SW 1271 (cell line): ENCODE data around the gene SLC10A1.

ENCODE experiments used
- DNase-seq, 2 experiments: peaks; one replicate each; lab custom pipeline; 2025; lab: John Stamatoyannopoulos, UW

The SLC10A1 gene

DNA sequence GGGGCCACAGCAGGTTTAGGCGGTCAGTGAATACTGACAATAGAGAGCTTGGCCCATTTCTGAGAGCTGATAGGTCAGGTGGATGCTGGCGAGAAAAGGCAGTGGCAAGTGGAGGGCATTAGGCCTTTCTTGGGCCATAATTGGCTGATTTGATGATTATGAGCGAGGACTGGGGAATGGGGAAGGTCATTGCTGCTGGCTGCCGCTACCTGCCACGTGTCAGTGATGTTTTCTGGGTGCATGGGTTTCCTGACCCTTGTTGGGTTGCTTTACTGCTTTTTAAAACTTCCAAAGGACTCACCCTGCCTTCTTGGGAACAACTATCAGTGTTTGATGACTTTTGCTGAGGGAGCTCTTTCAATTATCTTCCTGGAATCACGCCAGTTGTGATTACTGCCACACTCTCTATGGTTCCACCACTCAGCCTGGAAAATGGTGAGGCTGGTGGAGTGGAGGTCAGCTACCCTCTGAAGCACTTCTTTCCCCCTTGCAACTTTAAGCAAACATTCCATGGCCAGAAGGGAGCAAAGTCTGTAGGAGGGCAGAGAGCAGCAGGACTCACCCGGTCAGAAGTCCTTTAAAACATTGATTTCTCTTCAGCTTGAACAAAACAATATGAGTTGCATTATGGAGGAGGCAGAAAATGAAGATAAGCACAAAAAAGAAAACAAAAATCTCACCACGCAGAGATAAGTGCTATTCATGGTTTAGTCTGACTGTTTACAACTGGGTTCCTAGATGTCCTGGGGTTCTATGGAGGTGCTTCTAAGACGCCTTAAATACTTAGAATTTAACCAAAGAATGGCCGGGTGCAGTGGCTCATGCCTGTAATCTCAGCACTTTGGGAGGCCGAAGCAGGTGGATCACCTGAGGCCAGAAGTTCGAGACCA, 12.1 kb upstream of the SLC10A1 start:
- DNase-seq, result no peak

GRCh38 chr14:69807192-69807591, 10.2 kb upstream of the SLC10A1 start:
- no peak for DNase-seq

GRCh38 chr14:69804902-69805301, 7.9 kb upstream of the SLC10A1 start:
- DNase-seq, result no peak

- peak in 1 of 2 experiments; percentile 23 for DNase-seq
Measured at GRCh38 chr14:69803753-69804152, 6.7 kb upstream of the SLC10A1 start.

- no peak for DNase-seq
Measured at GRCh38 chr14:69798339-69798735, 1.3 kb upstream of the SLC10A1 start.

DNA sequence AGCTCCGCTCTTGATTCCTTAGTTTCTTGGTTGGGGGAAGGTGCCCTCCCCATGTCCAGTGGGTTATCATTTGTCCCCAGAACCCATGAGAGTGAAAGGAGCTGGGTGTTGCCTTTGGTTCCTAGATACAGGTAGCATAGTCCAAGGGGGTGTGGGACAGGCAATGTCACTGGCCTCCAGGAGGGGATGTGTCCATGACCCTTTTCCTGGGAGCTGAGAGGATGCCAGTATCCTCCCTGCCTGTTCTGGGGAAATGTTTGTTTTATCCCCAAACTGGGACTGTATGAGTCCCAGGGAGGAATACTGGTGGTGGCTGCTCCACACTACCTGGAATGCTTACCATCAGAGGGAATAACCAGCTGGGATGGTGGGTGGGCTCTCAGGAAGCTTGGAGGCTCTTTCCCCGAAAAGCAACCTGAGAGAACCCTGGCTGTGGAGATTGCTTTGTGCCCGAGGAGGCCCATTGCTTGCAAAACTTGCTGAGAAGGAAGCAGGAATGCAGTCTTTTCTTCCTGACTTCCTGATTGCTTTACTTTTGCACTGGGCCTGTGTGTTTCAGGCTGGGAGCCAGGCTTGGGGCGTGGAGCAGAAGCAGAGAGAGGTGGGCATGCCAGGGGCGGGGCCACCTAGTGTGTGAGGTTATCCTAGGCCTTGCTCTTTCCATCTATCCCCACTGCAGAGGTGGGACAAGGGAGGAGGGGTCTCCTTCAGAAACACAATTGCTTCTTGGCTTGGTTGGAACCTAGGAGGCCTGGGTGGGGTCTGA, 715 bp upstream of the SLC10A1 start:
- no peak for DNase-seq

GRCh38 chr14:69795691-69796090, 1.4 kb downstream of the SLC10A1 start:
- no peak for DNase-seq

DNA sequence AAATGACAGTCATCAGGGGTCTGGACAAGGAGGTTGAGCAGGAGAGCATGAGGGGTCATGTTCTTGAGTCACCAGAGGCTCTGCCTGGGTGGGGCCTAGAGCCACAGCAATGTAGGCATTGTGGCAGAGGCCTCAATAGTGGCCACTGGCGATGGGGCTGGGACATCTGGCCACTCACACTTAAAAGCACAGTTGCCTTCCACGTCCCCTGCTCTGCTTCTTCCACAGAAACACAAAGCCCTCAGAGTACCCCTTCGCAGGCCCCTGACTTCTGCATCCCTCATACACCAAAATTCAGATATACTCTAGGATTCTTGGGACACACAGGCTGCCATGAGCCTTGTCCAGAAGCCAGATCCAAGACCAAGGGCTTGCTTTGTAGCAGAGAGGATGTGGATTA, 2.2 kb downstream of the SLC10A1 start:
- no peak for DNase-seq

DNA sequence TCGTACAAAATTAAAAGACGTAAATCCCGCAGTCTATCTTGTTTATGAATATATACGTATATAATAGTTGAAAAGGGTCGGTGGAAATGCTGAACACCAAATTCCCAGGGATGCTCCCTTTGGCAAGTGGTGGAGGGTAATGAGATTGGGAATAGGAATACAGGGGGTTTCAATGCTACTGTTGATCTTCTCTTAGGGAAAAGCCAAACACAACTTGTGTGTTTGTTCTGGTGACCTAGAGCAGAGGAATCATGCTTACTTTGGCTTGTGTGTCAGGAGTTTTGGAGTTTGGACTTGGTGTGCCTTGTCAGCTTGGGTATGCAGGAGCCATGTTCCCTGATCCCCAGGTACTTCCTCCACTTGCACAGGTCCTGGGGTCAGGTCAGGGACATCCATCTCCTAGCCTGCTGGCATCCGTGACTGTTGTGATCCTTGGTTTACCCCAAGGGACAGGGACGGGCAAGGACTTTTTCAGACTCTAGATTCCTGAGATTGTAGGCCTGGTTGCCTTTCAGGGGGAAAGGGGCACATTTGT, 4.1 kb downstream of the SLC10A1 start:
- no peak for DNase-seq

DNA sequence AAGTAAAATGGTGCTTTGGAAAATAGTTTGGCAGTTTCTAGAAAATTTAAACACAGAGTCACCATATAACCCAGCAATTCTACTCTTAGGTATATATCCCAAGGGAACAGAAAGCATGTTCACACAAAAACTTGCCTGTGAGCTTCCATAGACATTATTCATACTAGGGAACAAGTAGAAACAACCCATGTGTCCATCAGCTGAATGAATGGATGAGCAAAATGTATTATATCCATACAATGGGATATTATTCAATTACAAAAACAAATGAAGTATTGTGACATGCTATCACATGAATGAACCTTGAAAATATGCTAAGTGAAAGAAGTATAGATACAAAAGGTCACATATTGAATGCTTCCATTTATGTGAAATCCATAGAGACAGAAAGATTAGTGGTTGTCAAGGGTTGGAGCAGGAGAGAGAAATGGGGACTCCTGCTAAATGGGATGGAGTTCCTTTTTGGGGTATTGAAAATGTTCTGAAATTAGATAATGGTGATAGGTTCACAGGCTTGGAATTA, 7.9 kb downstream of the SLC10A1 start:
- no peak for DNase-seq

DNA sequence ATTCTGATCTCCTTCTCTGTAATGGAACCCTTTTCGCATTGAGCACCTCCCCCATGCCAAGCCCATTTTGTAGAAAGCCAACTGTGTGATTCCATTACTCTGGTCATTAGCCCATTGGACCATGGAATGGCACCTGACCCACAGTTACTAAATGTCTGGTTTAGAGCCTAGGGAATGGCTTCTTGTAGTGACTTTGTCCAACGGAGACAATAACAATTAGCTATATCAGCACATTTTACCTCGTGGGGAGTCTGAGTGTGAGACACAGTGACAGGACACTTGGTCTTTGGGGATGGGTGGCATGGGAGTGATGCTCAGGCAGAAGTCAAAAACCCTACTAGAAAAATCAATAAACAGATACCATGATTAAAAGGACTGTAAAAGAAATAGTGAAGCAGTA, 10.4 kb downstream of the SLC10A1 start:
- no peak for DNase-seq

DNA sequence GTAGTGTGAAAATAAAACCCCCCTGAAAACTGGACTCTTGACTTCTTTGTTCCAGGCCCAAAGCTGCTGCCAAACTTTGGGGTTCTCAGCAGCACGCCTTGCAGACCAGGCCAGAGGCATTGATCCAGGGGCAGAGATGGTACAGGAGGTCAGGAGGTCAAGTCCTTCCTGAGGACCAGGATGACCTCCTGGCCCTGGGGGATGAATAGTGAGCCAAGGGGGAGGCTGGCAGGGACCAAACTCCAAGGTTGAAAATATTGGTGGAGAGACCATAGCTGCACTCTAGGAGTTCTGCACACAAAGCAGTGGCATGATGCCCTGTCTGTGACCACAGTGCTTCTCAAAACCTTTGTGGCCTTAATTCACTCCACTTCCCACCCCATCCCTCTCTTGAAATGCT, 12.1 kb downstream of the SLC10A1 start:
- no peak for DNase-seq

GRCh38 chr14:69780952-69781351, 16.1 kb downstream of the SLC10A1 start:
- DNase-seq, result no peak

DNA sequence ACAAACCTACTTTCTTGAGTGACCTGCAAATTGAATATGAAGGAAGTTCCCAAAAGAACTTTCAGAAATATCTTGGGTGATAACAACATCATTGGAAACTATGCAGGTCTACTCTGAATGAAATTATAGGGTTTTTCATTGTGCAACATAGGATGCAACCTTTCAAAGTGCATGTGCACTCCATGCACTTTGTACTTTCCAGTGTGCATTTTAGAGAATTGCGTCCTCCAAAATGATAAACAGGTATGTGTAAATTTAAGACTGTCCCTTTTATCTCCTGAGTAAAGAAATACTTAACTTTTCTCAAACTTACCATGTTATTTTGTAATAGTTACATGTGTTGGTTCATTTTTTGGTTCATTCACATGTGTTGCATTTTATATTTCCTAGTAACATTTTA, 16.9 kb downstream of the SLC10A1 start:
- no peak for DNase-seq

- DNase-seq, result no peak
Measured at GRCh38 chr14:69779088-69779487, 18.0 kb downstream of the SLC10A1 start.

GRCh38 chr14:69776875-69777453, 20.1 kb downstream of the SLC10A1 start:
- no peak for DNase-seq

- no peak for DNase-seq
Measured at GRCh38 chr14:69775012-69775411, 22.0 kb downstream of the SLC10A1 start.

DNA sequence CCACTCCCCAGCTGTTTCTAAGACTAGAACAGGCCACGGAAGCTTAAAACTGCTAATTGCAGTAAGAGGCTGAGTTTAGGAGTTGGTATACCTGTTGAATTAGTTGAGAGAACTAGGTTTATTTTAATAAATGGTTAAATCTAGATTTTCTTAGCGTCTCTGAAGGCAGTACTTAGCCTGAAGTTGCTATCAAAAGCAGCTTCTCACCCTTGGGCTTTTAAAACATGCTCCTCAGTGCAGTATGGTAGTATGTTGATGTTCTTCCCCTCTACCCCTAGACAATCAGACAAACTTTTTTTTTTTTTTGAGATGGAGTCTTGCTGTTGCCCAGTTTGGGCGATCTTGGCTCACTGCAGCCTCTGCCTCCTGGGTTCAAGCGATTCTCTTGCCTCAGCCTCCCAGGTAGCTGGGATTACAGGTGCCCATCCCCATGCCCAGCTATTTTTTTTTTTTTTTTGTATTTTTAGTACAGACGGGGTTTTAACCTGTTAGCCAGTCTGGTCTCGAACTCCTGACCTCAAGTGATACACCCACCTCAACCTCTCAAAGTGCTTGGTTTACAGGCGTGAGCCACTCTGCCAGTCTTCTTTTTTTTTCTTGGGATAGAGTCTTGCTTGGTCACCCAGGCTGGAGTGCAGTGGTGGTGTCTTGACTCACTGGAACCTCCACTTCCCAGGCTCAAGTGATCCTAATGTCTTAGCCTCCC, 23.3 kb downstream of the SLC10A1 start:
- DNase-seq, result no peak

DNA sequence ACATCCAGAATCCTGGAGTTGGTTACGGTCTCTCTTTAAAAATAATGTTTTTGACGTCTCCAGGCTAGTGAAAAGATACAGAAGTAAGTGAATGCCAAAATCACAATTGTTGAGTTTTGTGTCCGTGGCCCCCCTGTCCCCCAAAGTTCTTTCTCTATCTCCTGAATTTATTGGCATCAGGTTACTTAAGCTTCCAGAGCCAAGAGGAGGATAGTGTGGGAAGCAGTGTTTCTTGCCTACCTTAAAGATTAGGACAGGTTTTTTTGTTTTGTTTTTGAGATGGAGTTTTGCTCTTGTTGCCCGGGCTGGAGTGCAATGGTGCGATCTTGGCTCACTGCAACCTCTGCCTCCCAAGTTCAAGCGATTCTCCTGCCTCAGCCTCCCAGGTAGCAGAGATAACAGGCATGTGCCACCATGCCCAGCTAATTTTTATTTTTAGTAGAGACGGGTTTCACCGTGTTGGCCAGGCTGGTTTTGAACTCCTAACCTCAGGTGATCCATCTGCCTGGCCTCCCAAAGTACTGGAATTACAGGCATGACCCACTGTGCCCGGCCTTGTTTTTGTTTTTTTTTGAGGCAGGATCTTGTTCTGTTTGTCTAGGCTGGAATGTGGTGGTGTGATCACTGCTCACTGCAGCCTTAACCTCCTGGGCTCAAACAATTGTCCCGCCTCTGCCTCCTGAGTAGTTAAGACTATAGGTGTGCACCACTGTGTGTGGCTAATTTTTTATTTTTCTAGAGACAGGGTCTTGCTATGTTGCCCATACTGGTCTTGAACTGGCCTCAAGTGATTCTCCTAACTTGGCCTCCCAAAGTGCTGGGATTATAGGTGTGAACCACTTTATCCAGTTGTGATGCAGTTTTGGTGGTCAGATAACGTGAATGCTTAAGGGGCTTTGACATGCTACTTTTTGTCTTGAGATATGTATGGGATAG, 24.7 kb downstream of the SLC10A1 start:
- DNase-seq, result no peak

- DNase-seq, result no peak
Measured at GRCh38 chr14:69771136-69771535, 25.9 kb downstream of the SLC10A1 start.

- DNase-seq, result no peak
Measured at GRCh38 chr14:69770559-69770958, 26.5 kb downstream of the SLC10A1 start.
